NCI-H510A treated with DMSO at 0.1 percent for 48 hours (cell line): Measurements from ENCODE around the gene SF3A2.

Source experiments
- DNase-seq: peaks from one replicate; lab custom pipeline; 2025; lab: John Stamatoyannopoulos, UW

The SF3A2 gene

DNA sequence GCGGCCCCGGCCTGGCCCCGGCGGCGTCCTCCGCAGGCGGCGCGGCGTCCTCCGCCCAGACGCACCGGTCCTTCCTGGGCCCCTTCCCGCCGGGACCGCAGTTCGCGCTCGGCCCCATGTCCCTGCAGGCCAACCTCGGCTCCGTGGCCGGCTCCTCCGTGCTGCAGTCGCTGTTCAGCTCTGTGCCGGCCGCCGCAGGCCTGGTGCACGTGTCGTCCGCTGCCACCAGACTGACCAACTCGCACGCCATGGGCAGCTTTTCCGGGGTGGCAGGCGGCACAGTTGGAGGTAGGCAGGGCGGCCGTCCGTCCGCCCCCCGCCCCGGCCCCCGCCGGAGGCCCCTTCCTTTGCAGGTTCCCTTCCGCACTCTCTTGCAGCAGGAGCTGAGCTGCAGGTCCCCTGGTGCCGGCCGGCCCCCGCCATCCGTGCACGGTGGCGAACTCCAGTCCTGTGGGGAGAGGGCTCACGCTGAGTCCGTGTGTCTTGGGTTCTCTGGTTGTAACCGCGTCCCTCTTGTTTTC, 9.7 kb upstream of the SF3A2 start:
- DNase-seq, result no peak

- no peak for DNase-seq
Measured at GRCh38 chr19:2227415-2228156, 9.0 kb upstream of the SF3A2 start.

- no peak for DNase-seq
Measured at GRCh38 chr19:2228157-2229030, 8.2 kb upstream of the SF3A2 start.

GRCh38 chr19:2229103-2230032, 7.3 kb upstream of the SF3A2 start:
- DNase-seq, result no peak

DNA sequence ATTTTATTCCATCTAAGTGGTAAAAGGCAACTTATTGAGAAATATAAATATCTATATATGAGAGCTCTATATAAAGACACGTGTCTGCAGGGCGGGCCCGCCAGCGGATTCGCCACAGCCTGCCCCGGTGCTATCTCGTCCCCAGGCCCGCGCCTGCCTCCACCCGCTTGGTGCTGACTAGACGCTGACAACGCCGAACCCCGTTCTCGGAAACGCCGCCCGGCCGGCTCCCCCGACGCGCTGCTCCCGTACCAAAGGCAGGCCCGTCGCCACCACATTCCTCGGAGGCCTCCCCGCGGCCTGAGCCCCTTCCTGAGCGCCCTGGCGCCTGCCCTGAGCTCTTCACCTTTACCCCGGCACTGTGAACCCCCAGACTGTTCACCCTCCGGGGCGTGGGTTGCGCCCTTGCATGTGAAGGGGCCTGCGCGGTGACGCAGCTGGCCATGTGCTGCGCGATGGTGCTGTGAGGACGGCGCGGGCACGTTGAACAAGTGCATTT, 6.5 kb upstream of the SF3A2 start:
- no peak for DNase-seq

GRCh38 chr19:2230807-2231533, 5.7 kb upstream of the SF3A2 start:
- no peak for DNase-seq

GRCh38 chr19:2231621-2232221, 4.9 kb upstream of the SF3A2 start:
- no peak for DNase-seq

DNA sequence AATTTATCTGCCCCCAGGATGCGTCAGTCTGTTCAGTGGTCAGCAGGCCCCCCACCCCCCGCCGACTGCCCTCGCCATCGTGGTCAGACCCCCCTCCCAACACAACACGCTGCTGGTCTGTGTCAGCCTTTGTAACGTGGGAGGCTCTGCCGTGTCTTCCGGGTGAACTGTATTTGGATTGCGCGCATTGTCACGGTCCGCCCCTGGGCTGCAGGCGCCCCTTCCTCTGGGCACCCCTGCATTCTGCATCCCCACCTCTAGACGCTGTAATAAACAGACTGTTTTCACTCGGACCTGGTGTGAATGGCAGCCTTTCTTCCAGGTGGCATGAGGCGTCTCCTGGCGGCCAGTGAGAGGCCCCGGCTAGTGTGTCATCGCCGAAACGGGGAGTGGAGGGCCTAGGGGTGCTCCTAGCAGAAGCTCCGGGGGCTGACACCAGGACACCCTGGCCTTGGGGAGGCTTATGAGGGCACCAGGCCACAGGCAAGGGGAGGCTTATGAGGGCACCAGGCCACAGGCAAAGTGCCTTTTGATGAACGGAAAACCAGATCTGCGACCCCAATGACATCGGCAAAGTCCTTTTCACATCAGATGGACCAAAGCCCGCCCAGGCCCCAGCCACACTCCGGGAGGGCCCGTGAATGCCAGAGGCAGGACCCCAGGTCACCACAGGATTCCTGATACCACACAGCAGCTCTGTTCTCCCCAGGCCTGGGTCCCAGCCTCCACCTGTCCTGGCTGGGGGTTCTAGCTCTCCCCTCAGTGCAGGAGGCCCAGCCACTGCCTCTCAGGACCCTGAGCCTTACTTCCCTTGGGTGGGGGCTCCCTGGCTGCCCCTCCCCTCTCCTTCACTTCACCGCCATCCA, 4.1 kb upstream of the SF3A2 start:
- no peak for DNase-seq

- no peak for DNase-seq
Measured at GRCh38 chr19:2233601-2234280, 2.9 kb upstream of the SF3A2 start.

DNA sequence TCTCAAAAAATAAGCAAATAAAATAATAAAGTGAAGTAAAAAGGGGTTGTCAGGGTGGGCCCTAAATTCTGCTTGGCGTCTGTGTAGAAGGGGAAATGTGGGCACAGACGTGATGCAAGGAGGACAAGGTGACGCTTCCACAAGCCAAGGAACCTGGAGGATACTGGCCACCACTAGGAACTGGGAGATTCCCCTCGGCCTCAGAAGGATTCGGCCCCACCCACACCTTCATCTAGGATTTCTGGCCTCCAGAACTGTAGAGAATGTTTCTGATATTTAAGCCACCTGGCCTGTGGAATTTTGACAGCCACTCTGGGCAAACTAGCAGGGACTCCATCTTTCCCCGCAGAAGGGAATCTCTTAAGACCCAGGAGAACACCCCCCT, 1.6 kb upstream of the SF3A2 start:
- DNase-seq, result no peak

DNA sequence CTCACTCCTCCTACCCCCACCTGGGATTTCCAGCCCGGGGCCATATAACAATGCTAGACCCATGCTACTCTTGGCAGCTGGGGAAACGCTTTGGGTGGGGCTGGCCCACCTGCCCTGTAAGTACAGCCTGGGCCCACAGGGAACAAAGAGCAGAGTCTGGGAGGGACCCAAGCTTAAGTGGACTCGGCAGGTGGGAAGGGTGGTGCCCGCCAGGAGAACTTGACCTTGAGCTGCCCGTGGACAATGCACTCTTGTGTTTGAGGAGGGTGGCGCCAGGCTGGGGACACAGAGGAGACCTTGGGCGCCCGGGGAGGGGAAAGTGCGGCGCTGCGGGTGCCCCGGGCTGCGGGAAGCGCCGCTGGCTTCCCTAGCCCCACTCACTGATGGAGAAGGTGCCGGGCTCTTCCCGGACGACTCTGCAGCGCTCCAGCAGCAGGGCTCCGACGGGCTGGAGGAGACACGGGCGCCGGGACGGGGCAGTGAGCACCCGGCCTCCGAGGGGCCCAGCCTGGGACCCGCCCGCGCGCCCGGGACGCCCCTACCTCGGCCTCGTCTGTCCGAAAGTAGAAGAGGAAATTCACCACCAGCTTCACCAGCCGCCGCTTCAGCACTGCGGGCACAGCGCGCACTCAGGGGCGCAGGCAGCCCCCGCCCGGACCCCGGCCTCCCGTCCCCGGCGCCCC, 1.1 kb upstream of the SF3A2 start:
- DNase-seq, result peak; percentile 33

GRCh38 chr19:2236064-2236313, 635 bp upstream of the SF3A2 start:
- DNase-seq, result no peak

DNA sequence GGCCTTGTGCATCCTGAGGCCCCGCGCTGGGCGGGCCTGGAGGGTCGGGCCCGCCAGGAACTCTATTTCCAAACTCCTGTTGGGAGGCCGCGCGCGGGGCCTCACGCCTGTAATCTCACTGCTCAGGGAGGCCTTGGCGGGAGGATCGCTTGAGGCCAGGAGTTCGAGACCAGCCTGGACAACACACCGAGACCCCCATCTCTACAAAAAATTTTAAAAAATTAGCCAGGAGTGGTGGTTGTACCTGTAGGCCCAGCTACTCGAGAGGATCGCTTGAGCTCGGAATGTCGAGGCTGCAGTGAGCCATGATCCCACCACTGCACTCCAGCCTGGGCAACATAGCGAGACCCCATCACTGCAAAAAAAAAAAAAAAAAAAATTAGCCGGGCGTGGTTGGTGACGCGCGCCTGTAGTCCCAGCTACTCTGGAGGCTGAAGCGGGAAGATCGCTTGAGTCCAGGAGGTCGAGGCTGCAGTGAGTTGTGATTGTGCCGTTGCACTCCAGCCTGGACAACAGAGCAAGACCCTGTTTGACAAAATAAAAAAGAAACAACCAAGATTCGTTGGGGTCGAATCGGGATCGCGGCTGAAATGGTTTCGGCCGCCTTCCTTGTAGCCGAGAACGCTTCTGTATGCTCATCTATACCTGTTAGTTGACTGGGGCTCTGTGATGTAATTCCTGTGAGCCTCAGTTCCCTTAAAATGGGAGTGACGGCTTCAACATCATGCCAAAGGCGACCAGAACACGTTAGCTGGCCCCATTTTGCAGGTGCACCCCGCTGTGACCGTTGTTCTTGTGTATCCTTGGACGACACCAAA, 636 bp downstream of the SF3A2 start:
- no peak for DNase-seq

- DNase-seq, result no peak
Measured at GRCh38 chr19:2237869-2238153, 1.2 kb downstream of the SF3A2 start.

DNA sequence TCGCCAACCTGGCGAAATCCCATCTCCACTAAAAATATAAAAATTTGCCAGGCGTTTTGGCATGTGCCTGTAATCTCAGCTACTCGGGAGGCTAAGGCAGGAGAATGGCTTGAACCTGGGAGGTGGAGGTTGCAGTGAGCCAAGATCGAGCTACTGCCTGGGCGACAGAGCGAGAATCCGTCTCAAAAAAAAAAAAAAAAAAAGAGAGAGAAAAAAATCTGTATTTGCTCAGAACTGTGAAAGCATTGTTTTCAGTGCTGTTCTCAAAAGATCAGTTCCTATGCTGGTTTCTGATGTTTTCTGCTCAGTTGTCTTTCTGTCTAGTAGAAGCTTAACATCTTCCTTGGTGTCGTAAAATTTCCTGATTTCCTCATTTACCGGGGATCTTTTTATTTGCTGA, 2.5 kb downstream of the SF3A2 start:
- no peak for DNase-seq

DNA sequence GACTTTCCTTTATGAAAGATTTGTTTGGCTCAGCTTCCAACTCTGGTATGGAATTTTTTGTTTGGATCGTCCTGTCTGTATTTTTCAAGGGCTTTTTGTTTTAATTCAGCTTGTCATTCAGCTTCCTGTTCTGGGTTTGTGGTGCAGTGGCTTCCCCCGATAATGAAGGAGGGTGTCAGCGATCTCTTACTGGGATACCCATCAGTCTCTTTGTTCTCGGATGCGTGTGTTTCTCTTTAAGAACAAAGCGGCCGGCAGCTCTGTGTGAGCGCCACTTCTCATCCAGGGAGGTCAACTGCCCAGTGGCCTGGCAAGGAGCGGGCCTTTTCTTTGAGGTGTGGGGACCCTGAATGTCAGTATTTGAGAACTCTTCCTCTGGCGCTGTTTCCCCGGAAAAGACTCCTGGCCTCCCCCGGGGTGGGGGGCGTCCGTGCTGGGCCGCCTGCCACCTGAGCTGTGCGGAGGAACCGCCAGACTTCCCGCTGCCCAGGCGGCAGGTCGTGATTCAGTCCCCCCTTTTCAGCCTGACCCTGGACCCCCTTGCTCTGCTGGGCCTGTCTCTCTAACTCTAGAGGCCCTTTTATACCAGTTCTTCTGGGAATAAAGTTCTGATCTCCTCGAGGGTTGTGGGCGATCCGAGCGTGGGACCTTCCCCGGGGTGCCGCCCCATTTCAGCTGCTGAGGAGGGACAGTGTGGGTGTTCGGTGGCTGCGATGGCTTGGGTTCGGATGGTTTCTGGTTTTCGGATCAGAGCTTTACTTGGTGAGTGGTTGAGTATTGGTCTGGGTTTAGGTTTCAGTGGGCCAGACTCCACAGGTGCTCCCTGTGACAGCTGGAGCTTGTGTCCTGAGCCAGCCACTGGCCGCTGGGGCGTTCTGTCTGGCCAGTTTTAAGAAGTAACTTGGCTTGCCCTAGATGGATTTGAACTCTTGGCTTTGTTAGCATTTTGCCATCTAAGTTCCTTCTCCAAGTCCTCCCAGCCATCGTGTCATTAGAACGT, 3.4 kb downstream of the SF3A2 start:
- no peak for DNase-seq
